Ishikawa (cell line): ENCODE results near the gene RNF149.

Source experiments
- CEBPB ChIP-seq: IDR thresholded peaks from 2 replicates; pipeline ENCODE4 v1.6.1; 2012
- CREB1 ChIP-seq: IDR thresholded peaks from 2 replicates; pipeline ENCODE4 v1.6.1; 2012; ENCODE audit warnings: low read depth
- EGR1 ChIP-seq: IDR thresholded peaks from 2 replicates; pipeline ENCODE4 v1.6.1; 2012
- EP300 ChIP-seq: IDR thresholded peaks from 2 replicates; pipeline ENCODE4 v1.6.1; 2012; ENCODE audit warnings: borderline replicate concordance
- FOXM1 ChIP-seq: IDR thresholded peaks from 2 replicates; pipeline ENCODE4 v1.6.1; 2012; ENCODE audit warnings: low read depth, borderline replicate concordance
- NFIC ChIP-seq: IDR thresholded peaks from 2 replicates; pipeline ENCODE4 v1.6.1; 2012
- RAD21 ChIP-seq: IDR thresholded peaks from 2 replicates; pipeline ENCODE4 v1.6.1; 2012; ENCODE audit warnings: low read depth
- TAF1 ChIP-seq: IDR thresholded peaks from 2 replicates; pipeline ENCODE4 v1.6.1; 2012; ENCODE audit warnings: low read depth, mild to moderate bottlenecking
- TCF12 ChIP-seq: IDR thresholded peaks from 2 replicates; pipeline ENCODE4 v1.6.1; 2012; ENCODE audit warnings: low read depth
- TEAD4 ChIP-seq: IDR thresholded peaks from 2 replicates; pipeline ENCODE4 v1.6.1; 2012
- YY1 ChIP-seq: IDR thresholded peaks from 2 replicates; pipeline ENCODE4 v1.6.1; 2012; ENCODE audit warnings: low read depth
- ZBTB7A ChIP-seq: IDR thresholded peaks from 2 replicates; pipeline ENCODE4 v1.6.1; 2012; ENCODE audit warnings: low read depth
- TF ChIP-seq, protein P1 (sequence below): IDR thresholded peaks from 2 replicates; pipeline ENCODE4 v1.6.1; 2012
- TF ChIP-seq, protein P2 (sequence below): IDR thresholded peaks from 2 replicates; pipeline ENCODE4 v1.6.1; 2012
- TF ChIP-seq, protein P3 (sequence below): IDR thresholded peaks from 2 replicates; pipeline ENCODE4 v1.6.1; 2012; ENCODE audit warnings: low read depth, mild to moderate bottlenecking

Gene RNF149

GRCh38 chr2:101329026-101329425 lies 20.5 kb upstream of the RNF149 start:
- TF ChIP-seq NFIC = no peak
- no peak for TF ChIP-seq CEBPB
- TF ChIP-seq EGR1 = no peak
- TF ChIP-seq ZBTB7A = no peak
- no peak for TF ChIP-seq TEAD4

- TF ChIP-seq EP300 = no peak
- no peak for TF ChIP-seq ZBTB7A
- TF ChIP-seq RAD21 = no peak
- TF ChIP-seq, protein P1, sequence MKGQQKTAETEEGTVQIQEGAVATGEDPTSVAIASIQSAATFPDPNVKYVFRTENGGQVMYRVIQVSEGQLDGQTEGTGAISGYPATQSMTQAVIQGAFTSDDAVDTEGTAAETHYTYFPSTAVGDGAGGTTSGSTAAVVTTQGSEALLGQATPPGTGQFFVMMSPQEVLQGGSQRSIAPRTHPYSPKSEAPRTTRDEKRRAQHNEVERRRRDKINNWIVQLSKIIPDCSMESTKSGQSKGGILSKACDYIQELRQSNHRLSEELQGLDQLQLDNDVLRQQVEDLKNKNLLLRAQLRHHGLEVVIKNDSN = no peak
- no peak for TF ChIP-seq TCF12
- TF ChIP-seq, protein P2, sequence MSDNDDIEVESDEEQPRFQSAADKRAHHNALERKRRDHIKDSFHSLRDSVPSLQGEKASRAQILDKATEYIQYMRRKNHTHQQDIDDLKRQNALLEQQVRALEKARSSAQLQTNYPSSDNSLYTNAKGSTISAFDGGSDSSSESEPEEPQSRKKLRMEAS = no peak
- no peak for TF ChIP-seq CEBPB
- TF ChIP-seq FOXM1 = no peak
- TF ChIP-seq EGR1 = no peak
- no peak for TF ChIP-seq TEAD4
Measured at GRCh38 chr2:101328474-101329007, 20.0 kb upstream of the RNF149 start.

DNA sequence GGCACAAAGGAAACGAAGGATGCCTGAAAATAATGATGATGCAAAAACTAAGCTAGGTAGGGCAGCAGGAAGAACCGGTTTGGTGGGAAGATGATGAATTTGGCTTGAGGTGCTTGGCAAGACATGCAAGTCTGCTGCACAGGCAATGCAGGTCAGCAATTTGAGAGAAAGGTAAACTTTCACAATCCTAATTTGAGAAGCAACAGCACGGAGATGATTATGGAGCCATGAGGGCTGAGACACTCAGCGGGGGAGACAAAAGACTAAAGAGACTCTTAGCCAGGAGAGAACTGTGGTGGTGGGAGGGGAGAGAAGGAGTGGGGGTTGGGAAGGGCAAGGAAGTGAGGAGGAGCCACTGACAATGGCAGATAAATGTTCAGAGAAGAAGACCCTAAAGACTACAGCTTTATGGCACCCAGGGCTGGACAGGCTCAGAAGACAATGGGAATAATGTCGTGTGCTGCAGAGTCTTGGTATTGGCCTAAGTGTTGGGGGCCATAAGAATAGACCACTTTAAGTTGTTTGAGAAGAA lies 19.4 kb upstream of the RNF149 start:
- peak; percentile 93 for TF ChIP-seq NFIC
- TF ChIP-seq, protein P2 = peak; percentile 64
- TF ChIP-seq, protein P1 = peak; percentile 40; the same call in 1 of the 2 replicates
- no peak for TF ChIP-seq EGR1
- TF ChIP-seq CEBPB = peak; percentile 90
- peak; percentile 82 for TF ChIP-seq YY1
- TF ChIP-seq TCF12 = peak; percentile 80; the same call in 1 of the 2 replicates
- 0 out of 2 replicates have a peak, but pooled peaks have one; percentile 13 for TF ChIP-seq RAD21
- TF ChIP-seq EP300 = peak; percentile 75
- TF ChIP-seq, protein P3, sequence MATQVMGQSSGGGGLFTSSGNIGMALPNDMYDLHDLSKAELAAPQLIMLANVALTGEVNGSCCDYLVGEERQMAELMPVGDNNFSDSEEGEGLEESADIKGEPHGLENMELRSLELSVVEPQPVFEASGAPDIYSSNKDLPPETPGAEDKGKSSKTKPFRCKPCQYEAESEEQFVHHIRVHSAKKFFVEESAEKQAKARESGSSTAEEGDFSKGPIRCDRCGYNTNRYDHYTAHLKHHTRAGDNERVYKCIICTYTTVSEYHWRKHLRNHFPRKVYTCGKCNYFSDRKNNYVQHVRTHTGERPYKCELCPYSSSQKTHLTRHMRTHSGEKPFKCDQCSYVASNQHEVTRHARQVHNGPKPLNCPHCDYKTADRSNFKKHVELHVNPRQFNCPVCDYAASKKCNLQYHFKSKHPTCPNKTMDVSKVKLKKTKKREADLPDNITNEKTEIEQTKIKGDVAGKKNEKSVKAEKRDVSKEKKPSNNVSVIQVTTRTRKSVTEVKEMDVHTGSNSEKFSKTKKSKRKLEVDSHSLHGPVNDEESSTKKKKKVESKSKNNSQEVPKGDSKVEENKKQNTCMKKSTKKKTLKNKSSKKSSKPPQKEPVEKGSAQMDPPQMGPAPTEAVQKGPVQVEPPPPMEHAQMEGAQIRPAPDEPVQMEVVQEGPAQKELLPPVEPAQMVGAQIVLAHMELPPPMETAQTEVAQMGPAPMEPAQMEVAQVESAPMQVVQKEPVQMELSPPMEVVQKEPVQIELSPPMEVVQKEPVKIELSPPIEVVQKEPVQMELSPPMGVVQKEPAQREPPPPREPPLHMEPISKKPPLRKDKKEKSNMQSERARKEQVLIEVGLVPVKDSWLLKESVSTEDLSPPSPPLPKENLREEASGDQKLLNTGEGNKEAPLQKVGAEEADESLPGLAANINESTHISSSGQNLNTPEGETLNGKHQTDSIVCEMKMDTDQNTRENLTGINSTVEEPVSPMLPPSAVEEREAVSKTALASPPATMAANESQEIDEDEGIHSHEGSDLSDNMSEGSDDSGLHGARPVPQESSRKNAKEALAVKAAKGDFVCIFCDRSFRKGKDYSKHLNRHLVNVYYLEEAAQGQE = no peak
- peak; percentile 73 for TF ChIP-seq TEAD4

DNA sequence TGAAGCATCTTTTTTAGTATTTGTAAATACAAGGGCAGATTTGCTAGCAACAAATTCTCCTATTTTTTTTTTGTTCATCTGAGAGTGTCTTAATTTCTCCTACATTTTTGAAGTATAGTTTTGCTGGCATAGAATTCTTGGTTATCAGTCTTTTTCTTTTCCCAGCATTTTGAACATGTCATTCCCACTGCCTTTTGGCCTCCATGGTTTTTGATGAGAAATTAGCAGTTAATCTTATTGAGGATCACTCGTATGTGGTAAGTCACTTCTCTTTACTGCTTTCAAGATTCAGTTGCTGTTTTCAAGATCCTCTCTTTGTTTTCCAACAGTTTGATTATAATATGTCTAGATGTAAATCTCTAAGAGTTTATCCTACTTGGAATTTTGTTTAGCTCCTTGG lies 16.9 kb upstream of the RNF149 start:
- TF ChIP-seq EGR1 (no peak), RAD21 (no peak), NFIC (no peak), FOXM1 (no peak)
- TF ChIP-seq, protein P2 = no peak

GRCh38 chr2:101311696-101312017 lies 3.2 kb upstream of the RNF149 start:
- TF ChIP-seq ZBTB7A (no peak), CREB1 (no peak), YY1 (no peak), RAD21 (no peak), FOXM1 (no peak), TEAD4 (no peak), TCF12 (no peak), CEBPB (no peak), NFIC (no peak), EP300 (no peak), TAF1 (no peak), EGR1 (no peak)
- TF ChIP-seq, protein P1 = no peak
- TF ChIP-seq, protein P2 = no peak
- TF ChIP-seq, protein P3 = no peak
